IMR-90 (cell line): ENCODE data around the gene DLG5. TPM values are rescaled to one million over a fixed set of nuclear protein-coding genes. Genes with fewer than 3 reads are reported as not detected.

Experiments used
- ATAC-seq: fragments of 200-7000 bp; cut with Tn5 transposase; 2 replicates; pipeline ENCODE4 v1.9.1; 2020; ENCODE audit warnings: low read depth, mild to moderate bottlenecking, moderate library complexity
- BruUV-seq: library from RNA; stranded (reverse); fragments of 400-500 nt; replicated peaks from 2 replicates; lab custom pipeline; 2021; lab: Mats Ljungman, UMichigan
- CTCF ChIA-PET: fragments of 300-600 bp; formaldehyde crosslinking; extraction: SDS; loops from one replicate; lab custom pipeline; 2021; ENCODE audit warnings: antibody characterized with exemption; lab: Yijun Ruan, JAX
- POLR2A ChIA-PET: fragments of 300-600 bp; sonication (Branson Sonifier 250); formaldehyde crosslinking; loops from one replicate; lab custom pipeline; 2022; ENCODE audit warnings: antibody characterized with exemption; ENCODE audit not compliant: unreplicated experiment; lab: Charles Lee
- DNase-seq: peaks from one replicate; pipeline ENCODE4 v3.0.0; 2013
- H2AFZ ChIP-seq: replicated peaks from 2 replicates; pipeline ENCODE3; 2013; ENCODE audit warnings: low read length, mild to moderate bottlenecking; ENCODE audit not compliant: poor library complexity
- H2AK5ac ChIP-seq: 2 replicates; pipeline ENCODE4 v1.6.1; 2013; ENCODE audit warnings: low read depth, low read length, inconsistent platforms
- H2AK9ac ChIP-seq: replicated peaks from 2 replicates; pipeline ENCODE3; 2013; ENCODE audit warnings: mild to moderate bottlenecking, low read depth, low read length, moderate library complexity; ENCODE audit not compliant: poor library complexity
- H2BK120ac ChIP-seq: 2 replicates; pipeline ENCODE4 v1.6.1; 2013; ENCODE audit warnings: low read depth, low read length, inconsistent platforms
- H2BK15ac ChIP-seq: 3 replicates; pipeline ENCODE4 v1.6.1; 2013; ENCODE audit warnings: low read depth, low read length, inconsistent platforms
- H2BK20ac ChIP-seq: 2 replicates; pipeline ENCODE4 v1.6.1; 2013; ENCODE audit warnings: low read depth, mild to moderate bottlenecking, inconsistent platforms, low read length, moderate library complexity
- H2BK5ac ChIP-seq: 2 replicates; pipeline ENCODE4 v1.6.1; 2013; ENCODE audit warnings: mild to moderate bottlenecking, low read depth, low read length, inconsistent platforms; ENCODE audit not compliant: poor library complexity, severe bottlenecking
- H3K14ac ChIP-seq: replicated peaks from 2 replicates; pipeline ENCODE4 v1.6.1; 2013; ENCODE audit warnings: low read depth, low read length, inconsistent platforms
- H3K18ac ChIP-seq: 2 replicates; pipeline ENCODE4 v1.6.1; 2013; ENCODE audit warnings: low read depth, low read length, control low read depth
- H3K23ac ChIP-seq: 2 replicates; pipeline ENCODE4 v1.6.1; 2013; ENCODE audit warnings: low read depth, low read length, inconsistent platforms
- H3K27ac ChIP-seq: 2 replicates; pipeline ENCODE4 v1.5.1; 2013; ENCODE audit warnings: mild to moderate bottlenecking, control low read depth, low read length; ENCODE audit not compliant: insufficient read depth
- H3K27me3 ChIP-seq: 2 replicates; pipeline ENCODE4 v1.6.1; 2013; ENCODE audit warnings: low read length; ENCODE audit not compliant: control insufficient read depth, insufficient read depth
- H3K36me3 ChIP-seq: 2 replicates; pipeline ENCODE4 v1.6.1; 2013; ENCODE audit warnings: low read length, mixed read lengths; ENCODE audit not compliant: control insufficient read depth, insufficient read depth
- H3K4ac ChIP-seq: 2 replicates; pipeline ENCODE4 v1.6.1; 2013; ENCODE audit warnings: low read depth, low read length, inconsistent platforms
- H3K4me1 ChIP-seq: 2 replicates; pipeline ENCODE4 v1.6.1; 2013; ENCODE audit warnings: low read length, mixed read lengths; ENCODE audit not compliant: control insufficient read depth, insufficient read depth
- H3K4me2 ChIP-seq: 2 replicates; pipeline ENCODE4 v1.6.1; 2013; ENCODE audit warnings: low read depth, mild to moderate bottlenecking, control low read depth, low read length, moderate library complexity
- H3K4me3 ChIP-seq: 2 replicates; pipeline ENCODE4 v1.5.1; 2013; ENCODE audit warnings: low read depth, mild to moderate bottlenecking, control low read depth, low read length, moderate library complexity; ENCODE audit not compliant: insufficient read depth
- H3K56ac ChIP-seq: 2 replicates; pipeline ENCODE4 v1.6.1; 2013; ENCODE audit warnings: low read length, inconsistent platforms; ENCODE audit not compliant: insufficient read depth; ENCODE audit errors: extremely low read depth
- H3K79me1 ChIP-seq, 2 experiments: 2 replicates each; pipeline ENCODE4 v1.6.1; 2013; ENCODE audit warnings: low read length in 2 of 2, inconsistent platforms in 1 of 2, low read depth in 1 of 2
- H3K9ac ChIP-seq: 2 replicates; pipeline ENCODE4 v1.6.1; 2013; ENCODE audit warnings: low read depth, low read length, control low read depth
- H3K9me1 ChIP-seq: 2 replicates; pipeline ENCODE4 v1.6.1; 2013; ENCODE audit warnings: low read length, inconsistent platforms; ENCODE audit not compliant: insufficient read depth
- H3K9me3 ChIP-seq: 2 replicates; pipeline ENCODE4 v1.6.1; 2013; ENCODE audit warnings: low read length; ENCODE audit not compliant: control insufficient read depth, insufficient read depth
- H4K20me1 ChIP-seq: 2 replicates; pipeline ENCODE4 v1.6.1; 2013; ENCODE audit warnings: low read length, inconsistent platforms; ENCODE audit not compliant: insufficient read depth
- H4K5ac ChIP-seq: 2 replicates; pipeline ENCODE4 v1.6.1; 2013; ENCODE audit warnings: mild to moderate bottlenecking, low read depth, low read length, control low read depth
- H4K8ac ChIP-seq, 2 experiments: 2 replicates each; pipeline ENCODE4 v1.6.1; 2013; ENCODE audit warnings: low read depth in 2 of 2, low read length in 2 of 2, control low read depth in 1 of 2, inconsistent platforms in 1 of 2
- H4K91ac ChIP-seq: 2 replicates; pipeline ENCODE4 v1.6.1; 2013; ENCODE audit warnings: low read depth, low read length, inconsistent platforms; ENCODE audit not compliant: insufficient read depth
- CEBPB ChIP-seq: IDR thresholded peaks from 2 replicates; pipeline ENCODE4 v1.6.1; 2012; ENCODE audit warnings: low read depth, low read length, improper control_type of control experiment
- CHD1 ChIP-seq: IDR thresholded peaks from 2 replicates; pipeline ENCODE4 v1.6.1; 2012; ENCODE audit warnings: low read depth, low read length, improper control_type of control experiment
- CTCF ChIP-seq: conservative IDR thresholded peaks from 2 replicates; pipeline ENCODE4 v1.5.1; 2012; ENCODE audit warnings: mild to moderate bottlenecking, low read depth, low read length, improper control_type of control experiment
- ELK1 ChIP-seq: fragments of 150-350 bp; IDR thresholded peaks from 2 replicates; pipeline ENCODE4 v1.6.1; 2016; ENCODE audit warnings: low read depth, mild to moderate bottlenecking, low read length, moderate library complexity, borderline replicate concordance
- MAFK ChIP-seq: IDR thresholded peaks from 2 replicates; pipeline ENCODE4 v1.6.1; 2012; ENCODE audit warnings: low read depth, low read length, improper control_type of control experiment
- RFX5 ChIP-seq: IDR thresholded peaks from 2 replicates; pipeline ENCODE4 v1.8.0; 2012; ENCODE audit warnings: low read depth, mild to moderate bottlenecking, low read length, moderate library complexity
- WGBS, 2 experiments: methylation state at CpG; one replicate each; pipeline versions ENCODE4 v1.1.5 to v1.1.7; 2013; ENCODE audit warnings: missing lambda C conversion rate in 2 of 2; ENCODE audit not compliant: insufficient read length in 1 of 2; ENCODE audit errors: extremely low coverage in 2 of 2; 5-methylcytosine and 5-hydroxymethylcytosine counted together
- dilution Hi-C: fragments of 300-500 bp; cut with HindIII; formaldehyde crosslinking; loops from one replicate; pipeline ENCODE4 v1.14.3; 2018; ENCODE audit warnings: low sequenced_read_pairs; ENCODE audit not compliant: unreplicated experiment
- in situ Hi-C: fragments of 300-500 bp; cut with MboI; formaldehyde crosslinking; loops from 3 replicates; pipeline ENCODE4 v1.14.3; 2019; ENCODE audit warnings: low sequenced_read_pairs, inconsistent platforms, mixed read lengths
- intact Hi-C: fragments of 100-400 bp; cut with micrococcal nuclease; formaldehyde crosslinking; loops from 2 replicates; pipeline ENCODE4 v1.10.0; 2022
- polyA plus RNA-seq, 3 experiments: library from polyadenylated mRNA; depleted of rRNA; stranded (reverse); fragments of >200 nt; gene quantifications; 2 replicates each; pipeline ENCODE4 v1.2.3, GENCODE V29; 2012; ENCODE audit warnings: low replicate concordance in 1 of 3
- total RNA-seq: library from RNA; depleted of rRNA; stranded (reverse); fragments of >200 nt; gene quantifications from 2 replicates; pipeline ENCODE4 v1.2.3, GENCODE V29; 2012

Gene DLG5
- total and polyA plus RNA-seq, 2 of the 4 experiments (the other 2 are of a cell fraction), result 12.7 to 28.7 TPM

- Histone ChIP-seq H3K36me3 (no peaks in the 10 kb centered on the region), H2BK120ac (no peak overlapping the region), H3K79me1 (peaks cover 28 to 92% of the 10 kb centered on the region in 2 experiments), H2BK15ac (no peak overlapping the region), H3K4ac (no peak overlapping the region), H3K14ac (peak overlapping the region; percentile 25; the same call in 1 of the 2 replicates), H3K4me1 (peaks cover 20% of the 10 kb centered on the region), H3K27me3 (no peaks in the 10 kb centered on the region), H3K56ac (no peak overlapping the region), H3K9ac (no peak overlapping the region), H4K91ac (no peak overlapping the region), H2BK20ac (no peak overlapping the region), H3K23ac (no peak overlapping the region), H3K9me1 (peaks cover 30% of the 10 kb centered on the region), H3K18ac (no peak overlapping the region), H4K20me1 (peaks cover 82% of the 10 kb centered on the region), H2AFZ (no peak overlapping the region), H2BK5ac (no peak overlapping the region), H3K27ac (no peak overlapping the region), H4K8ac (peak overlapping the region in 1 of 2 experiments; percentile 30; a peak in 1 of 4 replicates), H2AK9ac (no peak overlapping the region), H3K4me3 (no peak overlapping the region), H2AK5ac (no peak overlapping the region), H3K4me2 (no peak overlapping the region), H3K9me3 (no peaks in the 10 kb centered on the region), H4K5ac (no peak overlapping the region)
- in situ Hi-C loops (no loop called here), dilution Hi-C loops (no loop called here), intact Hi-C loops (no loop called here)
- CTCF ChIA-PET, result no interaction called here
- TF ChIP-seq RFX5 (no peak), MAFK (peak; percentile 64), CHD1 (no peak), CEBPB (peak; percentile 80), CTCF (no peak), ELK1 (no peak)
- no TSS peak for BruUV-seq
- POLR2A ChIA-PET, result no interaction called here
- ATAC-seq, result peak; percentile 22; the same call in 1 of the 2 replicates
- WGBS, 2 experiments, result no CpG with 5 or more reads among the region's 10 CpGs
- no peak for DNase-seq
Observed at GRCh38 chr10:77915319-77916105, 11.0 kb downstream of the DLG5 start.
